Caco-2 (cell line): Measurements from ENCODE around the gene SLC4A7. TPM values are rescaled to one million over a fixed set of nuclear protein-coding genes. Genes with fewer than 3 reads are reported as not detected.

Experiments used
- BruUV-seq: library from RNA; stranded (reverse); fragments of 400-500 nt; replicated peaks from 2 replicates; lab custom pipeline; 2021; lab: Mats Ljungman, UMichigan
- CTCF ChIA-PET: fragments of 300-600 bp; sonication (Branson Sonifier 250); formaldehyde crosslinking; loops from one replicate; lab custom pipeline; 2022; ENCODE audit warnings: antibody characterized with exemption; lab: Charles Lee
- POLR2A ChIA-PET: fragments of 300-600 bp; sonication (Branson Sonifier 250); formaldehyde crosslinking; loops from one replicate; lab custom pipeline; 2022; ENCODE audit warnings: antibody characterized with exemption; lab: Charles Lee
- DNase-seq, 2 experiments: peaks; one replicate each; pipeline versions ENCODE4 v3.0.0 to v3.0.0-alpha.2; 2020 to 2022
- H3K27me3 ChIP-seq: replicated peaks from 2 replicates; pipeline ENCODE4 v1.6.0; 2011; ENCODE audit warnings: low read length; ENCODE audit not compliant: control insufficient read depth, insufficient read depth
- H3K36me3 ChIP-seq: 2 replicates; pipeline ENCODE4 v1.5.1; 2011; ENCODE audit warnings: low read length; ENCODE audit not compliant: control insufficient read depth, insufficient read depth
- H3K4me1 ChIP-seq: fragments of 250-450 bp; sonication (Bioruptor Pico); 2 replicates; pipeline ENCODE4 v1.5.1; 2020; ENCODE audit warnings: mild to moderate bottlenecking
- H3K4me3 ChIP-seq: 2 replicates; pipeline ENCODE4 v1.5.1; 2011; ENCODE audit warnings: low read depth, mild to moderate bottlenecking, control low read depth, low read length
- H3K9me3 ChIP-seq: fragments of 250-450 bp; sonication (Bioruptor Pico); 2 replicates; pipeline ENCODE4 v1.5.1; 2020; ENCODE audit warnings: mild to moderate bottlenecking, moderate library complexity
- H3K27ac Mint-ChIP-seq: one replicate; pipeline ENCODE4 v1.8.0; 2022; ENCODE audit warnings: mixed read lengths; ENCODE audit not compliant: unreplicated experiment
- H3K27me3 Mint-ChIP-seq: one replicate; pipeline ENCODE4 v1.8.0; 2022; ENCODE audit warnings: mixed read lengths; ENCODE audit not compliant: insufficient read depth, unreplicated experiment
- H3K36me3 Mint-ChIP-seq: one replicate; pipeline ENCODE4 v1.8.0; 2022; ENCODE audit warnings: mild to moderate bottlenecking, mixed read lengths; ENCODE audit not compliant: insufficient read depth, unreplicated experiment
- H3K4me1 Mint-ChIP-seq: one replicate; pipeline ENCODE4 v1.8.0; 2022; ENCODE audit warnings: low read depth, mixed read lengths; ENCODE audit not compliant: unreplicated experiment
- H3K4me3 Mint-ChIP-seq: one replicate; pipeline ENCODE4 v1.8.0; 2022; ENCODE audit warnings: mild to moderate bottlenecking, moderate library complexity, mixed read lengths; ENCODE audit not compliant: unreplicated experiment
- H3K9me3 Mint-ChIP-seq: one replicate; pipeline ENCODE4 v1.8.0; 2022; ENCODE audit warnings: mixed read lengths; ENCODE audit not compliant: unreplicated experiment
- intact Hi-C: fragments of 100-400 bp; cut with micrococcal nuclease; formaldehyde crosslinking; loops from one replicate; pipeline ENCODE4 v1.10.0; 2022; ENCODE audit not compliant: unreplicated experiment
- total RNA-seq: library from RNA; stranded (reverse); gene quantifications from 2 replicates; pipeline ENCODE4 v1.2.3, GENCODE V29; 2022
- TF ChIP-seq, protein P1 (sequence below), 2 experiments: fragments of 200-600 bp in 1 of 2; IDR thresholded peaks; 1 replicate in 1 of 2; 2 replicates in 1 of 2; pipeline versions ENCODE4 v1.5.1 to v1.8.0; 2011 to 2022; ENCODE audit warnings: antibody characterized with exemption in 1 of 2, control low read depth in 1 of 2, inconsistent platforms in 1 of 2, low read depth in 1 of 2, low read length in 1 of 2, mild to moderate bottlenecking in 1 of 2, moderate library complexity in 1 of 2; ENCODE audit not compliant: insufficient read depth in 1 of 2, severe bottlenecking in 1 of 2, unreplicated experiment in 1 of 2

SLC4A7 gene
- total RNA-seq, 1 experiment from 2014 or later = 14.9 TPM

DNA sequence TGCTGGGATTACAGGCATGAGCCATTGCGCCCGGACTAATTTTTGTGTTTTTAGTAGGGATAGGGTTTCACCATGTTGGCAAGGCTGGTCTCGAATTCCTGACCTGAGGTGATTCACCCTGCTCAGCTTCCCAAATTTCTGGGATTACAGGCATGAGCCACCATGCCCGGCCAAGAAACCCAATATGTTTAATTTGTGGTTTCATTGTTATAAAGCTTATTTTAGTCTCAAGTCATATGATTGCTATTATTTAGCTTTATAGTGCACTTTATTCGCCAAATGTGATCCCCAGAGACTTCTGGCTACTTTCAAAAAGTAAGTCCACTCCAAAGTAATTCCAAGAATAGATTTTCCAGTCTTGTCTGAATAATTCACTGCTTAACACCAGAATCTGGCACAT lies 19.3 kb upstream of the SLC4A7 start:
- no peak for DNase-seq
- POLR2A ChIA-PET = no interaction called here
- H3K9me3 Mint-ChIP-seq = no peaks in the 10 kb centered on the region
- H3K4me3 ChIP-seq = no peak overlapping the region
- H3K36me3 ChIP-seq = no peaks in the 10 kb centered on the region
- peaks cover 8% of the 10 kb centered on the region for H3K4me1 Mint-ChIP-seq
- intact Hi-C loops = no loop called here
- BruUV-seq = no TSS peak
- H3K36me3 Mint-ChIP-seq = no peaks in the 10 kb centered on the region
- no peaks in the 10 kb centered on the region for H3K27me3 Mint-ChIP-seq
- TF ChIP-seq, protein P1, sequence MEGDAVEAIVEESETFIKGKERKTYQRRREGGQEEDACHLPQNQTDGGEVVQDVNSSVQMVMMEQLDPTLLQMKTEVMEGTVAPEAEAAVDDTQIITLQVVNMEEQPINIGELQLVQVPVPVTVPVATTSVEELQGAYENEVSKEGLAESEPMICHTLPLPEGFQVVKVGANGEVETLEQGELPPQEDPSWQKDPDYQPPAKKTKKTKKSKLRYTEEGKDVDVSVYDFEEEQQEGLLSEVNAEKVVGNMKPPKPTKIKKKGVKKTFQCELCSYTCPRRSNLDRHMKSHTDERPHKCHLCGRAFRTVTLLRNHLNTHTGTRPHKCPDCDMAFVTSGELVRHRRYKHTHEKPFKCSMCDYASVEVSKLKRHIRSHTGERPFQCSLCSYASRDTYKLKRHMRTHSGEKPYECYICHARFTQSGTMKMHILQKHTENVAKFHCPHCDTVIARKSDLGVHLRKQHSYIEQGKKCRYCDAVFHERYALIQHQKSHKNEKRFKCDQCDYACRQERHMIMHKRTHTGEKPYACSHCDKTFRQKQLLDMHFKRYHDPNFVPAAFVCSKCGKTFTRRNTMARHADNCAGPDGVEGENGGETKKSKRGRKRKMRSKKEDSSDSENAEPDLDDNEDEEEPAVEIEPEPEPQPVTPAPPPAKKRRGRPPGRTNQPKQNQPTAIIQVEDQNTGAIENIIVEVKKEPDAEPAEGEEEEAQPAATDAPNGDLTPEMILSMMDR (IDR thresholded peaks at IDR 0.05; ENCODE audit: insufficient read depth in 1 of 2, low read depth in 1 of 2, low read length in 1 of 2, severe bottlenecking in 1 of 2, unreplicated experiment in 1 of 2) = no peak
- no peaks in the 10 kb centered on the region for H3K27me3 ChIP-seq
- H3K9me3 ChIP-seq = no peaks in the 10 kb centered on the region
- no peak overlapping the region for H3K4me3 Mint-ChIP-seq
- H3K27ac Mint-ChIP-seq = no peak overlapping the region
- no peaks in the 10 kb centered on the region for H3K4me1 ChIP-seq
- CTCF ChIA-PET = no interaction called here

DNA sequence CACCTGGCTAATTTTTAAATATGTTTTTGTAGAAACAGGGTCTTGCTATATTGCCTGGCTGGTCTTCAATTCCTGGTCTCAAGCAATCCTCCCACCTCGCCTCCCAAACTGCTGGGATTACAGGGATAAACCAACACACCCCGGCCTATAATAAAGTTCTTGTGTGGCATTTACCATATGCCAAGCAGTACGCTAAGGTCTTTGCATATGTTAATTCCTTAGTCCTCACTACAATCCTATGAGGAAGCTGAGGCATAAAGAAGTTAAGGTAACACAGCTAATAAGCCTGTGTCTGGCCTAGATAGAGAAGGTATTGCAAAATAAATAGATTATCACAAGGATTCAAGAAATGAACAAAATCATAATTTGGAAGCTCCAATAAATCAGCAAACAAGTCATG lies 17.6 kb upstream of the SLC4A7 start:
- POLR2A ChIA-PET = no interaction called here
- H3K27me3 ChIP-seq = no peaks in the 10 kb centered on the region
- intact Hi-C loops = no loop called here
- no peaks in the 10 kb centered on the region for H3K9me3 Mint-ChIP-seq
- no peaks in the 10 kb centered on the region for H3K9me3 ChIP-seq
- DNase-seq = no peak
- no peaks in the 10 kb centered on the region for H3K36me3 Mint-ChIP-seq
- no peaks in the 10 kb centered on the region for H3K4me1 ChIP-seq
- no peaks in the 10 kb centered on the region for H3K27me3 Mint-ChIP-seq
- TF ChIP-seq, protein P1 (IDR thresholded peaks at IDR 0.05; ENCODE audit: insufficient read depth in 1 of 2, low read depth in 1 of 2, low read length in 1 of 2, severe bottlenecking in 1 of 2, unreplicated experiment in 1 of 2) = no peak
- no peak overlapping the region for H3K4me3 Mint-ChIP-seq
- BruUV-seq = no TSS peak
- CTCF ChIA-PET = interaction anchor here (0.6 kb wide), 1 partner anchor 35 kb away, joined by 3 read pairs; no protein-coding TSS in a partner anchor
- no peak overlapping the region for H3K27ac Mint-ChIP-seq
- H3K36me3 ChIP-seq = no peaks in the 10 kb centered on the region
- no peak overlapping the region for H3K4me3 ChIP-seq
- peaks cover 8% of the 10 kb centered on the region for H3K4me1 Mint-ChIP-seq

DNA sequence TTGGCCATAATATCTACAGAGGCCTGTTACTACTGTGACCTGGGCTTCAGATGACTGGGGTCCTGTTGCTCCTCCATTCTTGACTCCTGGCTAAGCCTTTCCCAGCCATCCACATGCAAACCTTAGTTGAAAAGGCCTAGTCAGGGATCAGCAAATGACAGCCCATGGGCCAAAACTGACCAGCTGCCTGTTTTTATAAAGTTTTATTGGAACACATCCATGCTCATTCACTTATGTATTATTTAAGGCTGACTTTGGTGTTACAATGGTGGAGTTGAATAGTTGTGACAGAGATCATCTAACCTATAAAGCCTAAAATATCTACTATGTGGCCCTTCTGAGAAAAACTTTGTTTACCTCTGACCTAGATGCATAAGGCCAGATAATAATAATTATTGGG lies 16.8 kb upstream of the SLC4A7 start:
- Mint-ChIP-seq H3K36me3 (no peaks in the 10 kb centered on the region), H3K27ac (no peak overlapping the region), H3K4me3 (no peak overlapping the region), H3K27me3 (no peaks in the 10 kb centered on the region), H3K9me3 (no peaks in the 10 kb centered on the region), H3K4me1 (peaks cover 8% of the 10 kb centered on the region)
- TF ChIP-seq, protein P1 (IDR thresholded peaks at IDR 0.05; ENCODE audit: insufficient read depth in 1 of 2, low read depth in 1 of 2, low read length in 1 of 2, severe bottlenecking in 1 of 2, unreplicated experiment in 1 of 2) = no peak
- Histone ChIP-seq H3K9me3 (no peaks in the 10 kb centered on the region), H3K4me1 (no peaks in the 10 kb centered on the region), H3K27me3 (no peaks in the 10 kb centered on the region), H3K36me3 (no peaks in the 10 kb centered on the region), H3K4me3 (no peak overlapping the region)
- CTCF ChIA-PET = no interaction called here
- intact Hi-C loops = no loop called here
- no peak for DNase-seq
- no TSS peak for BruUV-seq
- POLR2A ChIA-PET = no interaction called here
